Left lung (tissue), 10 donors: ENCODE data around the gene WWOX. TPM values are rescaled to one million over a fixed set of nuclear protein-coding genes. Genes with fewer than 3 reads are reported as not detected.

Experiments
- ATAC-seq: fragments of 200-7000 bp; cut with Tn5 transposase; one replicate; pipeline ENCODE4 v1.9.1; 2020; ENCODE audit warnings: moderate library complexity
- DNase-seq, 4 donors: peaks; one replicate each; pipeline ENCODE4 v3.0.0-alpha.2; 2013 to 2020
- H3K27ac ChIP-seq, 2 donors: fragments of 200-600 bp; sonication (generic) in 1 of 2; one replicate each; pipeline versions ENCODE4 v1.5.0 to v1.8.0; 2020 to 2021
- H3K27me3 ChIP-seq, 2 donors: fragments of 200-600 bp; sonication (generic) in 1 of 2; one replicate each; pipeline versions ENCODE4 v1.5.0 to v1.8.0; 2020 to 2021
- H3K36me3 ChIP-seq, 2 donors: fragments of 200-600 bp; sonication (generic) in 1 of 2; one replicate each; pipeline versions ENCODE4 v1.5.0 to v1.8.0; 2020 to 2021
- H3K4me1 ChIP-seq, 2 donors: fragments of 200-600 bp; one replicate each; pipeline ENCODE4 v1.8.0; 2021
- H3K4me3 ChIP-seq, 2 donors: fragments of 200-600 bp; sonication (generic) in 1 of 2; one replicate each; pipeline versions ENCODE4 v1.5.0 to v1.8.0; 2020 to 2021; ENCODE audit warnings: mild to moderate bottlenecking in 1 of 2
- H3K9me3 ChIP-seq, 2 donors: fragments of 200-600 bp; sonication (generic) in 1 of 2; one replicate each; pipeline versions ENCODE4 v1.5.0 to v1.8.0; 2020 to 2021
- CTCF ChIP-seq, 2 donors: fragments of 200-600 bp; sonication (generic) in 1 of 2; IDR thresholded peaks; one replicate each; pipeline versions ENCODE4 v1.5.0 to v1.8.0; 2021; ENCODE audit warnings: antibody characterized with exemption in 2 of 2
- intact Hi-C, 2 donors: fragments of 100-400 bp; cut with DNase I; formaldehyde crosslinking; loops; one replicate each; pipeline versions ENCODE4 v1.11.2 to v1.14.2; 2022
- polyA plus RNA-seq, 6 donors: library from polyadenylated mRNA; unstranded; fragments of 120-200 nt; gene quantifications; one replicate each; pipeline ENCODE4 v1.2.1, GENCODE V29; 2013; ENCODE audit not compliant: insufficient read length in 6 of 6
- total RNA-seq, 2 donors: library from RNA; stranded (reverse); fragmentation: NEBNext Ultra II Directional; extraction: Animal tissue kit (Norgen Biotek cat#: 25700); gene quantifications; one replicate each; pipeline ENCODE4 v1.2.1, GENCODE V29; 2021
- donor health status: DM: no; HTN: yes; CAD: no.
- donor health status: DM: no; HTN: no; CAD: no.

WWOX gene
- total and polyA plus RNA-seq, 8 donors: 17.2 to 40.3 (median 30.8) TPM

GRCh38 chr16:78390508-78391324, 291.3 kb downstream of the WWOX start:
- intact Hi-C loops: no loop called here
- no peak for TF ChIP-seq CTCF (IDR thresholded peaks at IDR 0.05)
- Histone ChIP-seq H3K36me3 (no peaks in the 10 kb centered on the region), H3K4me3 (no peak overlapping the region), H3K9me3 (peaks cover 0 to 2% of the 10 kb centered on the region in 2 donors), H3K27ac (no peak overlapping the region), H3K4me1 (no peaks in the 10 kb centered on the region), H3K27me3 (no peaks in the 10 kb centered on the region)
- ATAC-seq: peak; percentile 44
- peak in 1 of 4 donors; percentile 46 for DNase-seq

GRCh38 chr16:78392585-78393195, 293.2 kb downstream of the WWOX start:
- intact Hi-C loops: no loop called here
- no peaks in the 10 kb centered on the region for H3K27me3 ChIP-seq
- no peak overlapping the region for H3K27ac ChIP-seq
- peaks cover 0 to 2% of the 10 kb centered on the region in 2 donors for H3K9me3 ChIP-seq
- DNase-seq (no peak), ATAC-seq (no peak)
- TF ChIP-seq CTCF (IDR thresholded peaks at IDR 0.05): no peak
- H3K4me3 ChIP-seq: no peak overlapping the region
- H3K36me3 ChIP-seq: no peaks in the 10 kb centered on the region
- H3K4me1 ChIP-seq: no peaks in the 10 kb centered on the region

GRCh38 chr16:78395035-78395434, 295.6 kb downstream of the WWOX start:
- intact Hi-C loops: no loop called here
- Histone ChIP-seq H3K9me3 (peaks cover 0 to 2% of the 10 kb centered on the region in 2 donors), H3K36me3 (no peaks in the 10 kb centered on the region), H3K4me3 (no peak overlapping the region), H3K27ac (no peak overlapping the region), H3K4me1 (no peaks in the 10 kb centered on the region), H3K27me3 (no peaks in the 10 kb centered on the region)
- TF ChIP-seq CTCF (IDR thresholded peaks at IDR 0.05): no peak
- ATAC-seq: no peak
- DNase-seq: no peak

GRCh38 chr16:78396046-78396445, 296.6 kb downstream of the WWOX start:
- intact Hi-C loops: no loop called here
- Histone ChIP-seq H3K9me3 (peaks cover 0 to 2% of the 10 kb centered on the region in 2 donors), H3K36me3 (no peaks in the 10 kb centered on the region), H3K4me1 (no peaks in the 10 kb centered on the region), H3K27me3 (no peaks in the 10 kb centered on the region), H3K4me3 (no peak overlapping the region), H3K27ac (no peak overlapping the region)
- ATAC-seq: no peak
- peak in 1 of 2 donors; percentile 19 for TF ChIP-seq CTCF (IDR thresholded peaks at IDR 0.05)
- no peak for DNase-seq

GRCh38 chr16:78396673-78397072, 297.2 kb downstream of the WWOX start:
- intact Hi-C loops: no loop called here
- Histone ChIP-seq H3K4me1 (no peaks in the 10 kb centered on the region), H3K27ac (no peak overlapping the region), H3K27me3 (no peaks in the 10 kb centered on the region), H3K9me3 (peaks cover 0 to 2% of the 10 kb centered on the region in 2 donors), H3K36me3 (no peaks in the 10 kb centered on the region), H3K4me3 (no peak overlapping the region)
- ATAC-seq: no peak
- TF ChIP-seq CTCF (IDR thresholded peaks at IDR 0.05): no peak
- no peak for DNase-seq
